Skeletal muscle cell (primary cell): Measurements from ENCODE around the gene MINDY3.
A peak's percentile ranks its signal among the peaks of the same experiment; 100 is the strongest.
"Not testable (repeated sequence)": the region's sequence is repeated elsewhere in the genome, so short reads cannot be mapped to it uniquely, and the experiment has no call there.

Experiments
- DNase-seq: peaks from one replicate; pipeline ENCODE4 v3.0.0-alpha.2; 2010; ENCODE audit warnings: low read depth
- H3K4me3 ChIP-seq: 2 replicates; pipeline ENCODE4 v1.5.1; 2011; ENCODE audit warnings: low read depth, mild to moderate bottlenecking, control low read depth, low read length, moderate library complexity

The MINDY3 gene

DNA sequence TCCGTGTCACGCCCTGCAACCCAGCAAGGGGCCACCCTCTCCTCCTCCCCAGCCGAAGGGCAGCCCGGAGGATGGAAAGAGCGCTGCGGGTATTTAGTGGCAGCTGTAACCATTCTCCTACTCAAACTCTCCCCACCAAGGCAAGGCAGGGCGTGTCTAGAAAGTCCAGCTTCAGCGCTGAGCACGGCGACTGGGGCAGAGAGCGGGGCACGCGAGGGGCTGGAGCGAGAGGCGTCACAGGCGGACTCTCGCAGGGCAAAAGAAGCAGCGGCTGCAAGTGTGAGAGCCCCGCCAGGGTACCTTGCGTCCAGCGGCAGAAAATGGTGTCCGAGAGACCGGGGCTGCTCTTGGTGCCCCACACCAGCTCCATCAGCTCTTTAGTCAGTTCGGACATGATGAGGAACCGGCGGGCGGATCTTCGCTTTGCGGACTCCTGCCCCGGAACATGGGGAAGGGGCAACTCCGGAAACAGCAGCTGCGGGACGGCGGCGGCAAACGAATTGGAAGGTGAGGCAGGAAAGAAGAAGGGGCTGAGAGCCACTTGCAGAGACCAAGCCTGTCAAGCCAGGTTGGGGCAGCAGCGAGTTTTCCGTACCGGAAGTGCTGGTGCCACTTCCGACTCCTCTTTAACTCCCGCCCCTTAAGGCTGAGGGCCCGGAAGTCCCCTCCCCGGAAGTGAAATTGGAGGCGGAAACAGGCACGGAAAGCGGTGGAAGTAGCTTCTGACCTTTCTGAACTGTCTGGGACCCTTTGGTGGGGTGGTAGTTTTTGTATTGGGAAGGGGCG lies at the start of gene MINDY3:
Gene MINDY3 (minus strand): TSS at position 602 of the 786 bp plus-strand sequence. CDS start 208 bp downstream, at position 394.
- peak; percentile 25 for DNase-seq
- peak within 1 kb of the TSS; percentile 83 for H3K4me3 ChIP-seq

DNA sequence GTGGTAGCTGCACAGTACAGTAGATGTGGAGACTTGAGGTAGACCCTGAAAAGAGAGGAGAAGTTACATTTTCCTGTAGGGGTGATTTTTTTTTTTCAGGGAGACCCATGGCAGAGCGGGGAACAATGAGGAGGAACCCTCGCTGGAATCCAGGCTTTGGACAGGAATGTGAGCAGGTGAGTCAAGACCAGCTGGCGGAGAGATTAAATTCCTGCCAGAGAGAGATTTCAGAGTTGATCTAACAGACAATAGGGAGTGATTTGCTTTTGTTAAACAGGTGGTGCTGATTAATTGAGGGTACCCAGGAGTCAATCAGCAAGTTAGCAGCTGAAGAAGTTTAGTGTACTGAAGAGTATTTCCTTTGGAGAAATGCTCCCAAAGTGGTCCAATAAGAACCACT lies 41.6 kb upstream of the MINDY3 start:
- H3K4me3 ChIP-seq, result no peak overlapping the region

DNA sequence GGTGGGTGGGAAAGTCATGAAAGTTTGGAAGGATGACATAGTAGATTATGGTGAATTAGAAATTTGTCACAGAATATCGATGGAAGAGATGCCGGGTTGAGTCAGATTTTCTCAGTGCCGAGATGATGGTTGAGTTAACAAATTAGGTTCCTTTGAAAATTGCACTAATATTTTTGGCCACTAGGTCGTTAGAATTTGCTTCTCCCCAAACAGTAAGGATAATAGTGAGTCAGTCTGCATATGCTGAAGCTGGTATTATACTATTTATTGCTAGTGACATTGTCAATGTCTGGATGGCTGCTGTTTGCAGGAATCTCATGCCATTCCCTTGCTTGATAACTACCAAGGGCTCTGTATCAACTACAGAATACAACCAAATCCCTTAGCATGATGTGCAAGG lies 37.7 kb upstream of the MINDY3 start:
- no peak for DNase-seq
- H3K4me3 ChIP-seq, result no peak overlapping the region

More for the DNA sequence above, 41.6 kb upstream of the MINDY3 start:
- DNase-seq, result no peak

DNA sequence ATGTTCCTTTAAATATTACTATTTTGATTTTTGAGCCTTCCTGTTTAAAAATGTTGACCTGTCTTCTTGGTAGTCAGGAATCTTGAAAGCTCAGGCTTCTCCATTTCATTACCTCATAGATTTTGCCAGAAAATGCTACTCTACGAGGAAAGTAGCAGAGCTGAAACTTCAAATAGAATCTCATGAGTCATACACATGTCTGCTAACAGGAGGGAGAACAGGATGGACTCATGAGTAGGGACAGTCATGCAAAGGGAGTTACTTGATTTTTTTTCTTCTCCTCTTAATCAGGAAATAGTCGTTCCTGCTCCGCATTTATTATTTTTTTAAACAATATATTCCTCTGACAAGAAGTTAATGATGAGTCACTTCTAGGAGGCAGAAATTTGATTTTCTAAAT lies 37.0 kb upstream of the MINDY3 start:
- DNase-seq, result peak; percentile 26
- H3K4me3 ChIP-seq, result no peak overlapping the region

DNA sequence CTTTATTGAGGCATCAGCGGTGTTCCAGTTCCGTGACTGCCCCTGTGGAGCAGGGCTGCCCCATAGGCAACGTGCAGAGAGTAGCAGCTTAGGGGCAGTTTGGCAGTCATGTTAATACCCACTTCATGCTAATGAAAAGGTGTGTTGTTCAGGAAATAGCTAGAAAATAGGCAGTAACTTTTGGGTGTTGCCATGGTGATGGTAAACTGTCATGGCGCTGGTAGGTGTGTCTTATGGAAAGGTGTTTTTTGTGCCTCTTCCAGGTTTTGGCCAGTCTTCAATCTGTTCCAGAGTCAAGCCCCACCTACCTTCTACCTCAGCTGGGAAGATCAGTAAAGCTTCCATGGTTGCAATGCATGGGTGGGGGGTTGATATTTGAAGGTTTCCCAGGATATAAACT lies 36.3 kb upstream of the MINDY3 start:
- DNase-seq, result no peak
- no peak overlapping the region for H3K4me3 ChIP-seq

DNA sequence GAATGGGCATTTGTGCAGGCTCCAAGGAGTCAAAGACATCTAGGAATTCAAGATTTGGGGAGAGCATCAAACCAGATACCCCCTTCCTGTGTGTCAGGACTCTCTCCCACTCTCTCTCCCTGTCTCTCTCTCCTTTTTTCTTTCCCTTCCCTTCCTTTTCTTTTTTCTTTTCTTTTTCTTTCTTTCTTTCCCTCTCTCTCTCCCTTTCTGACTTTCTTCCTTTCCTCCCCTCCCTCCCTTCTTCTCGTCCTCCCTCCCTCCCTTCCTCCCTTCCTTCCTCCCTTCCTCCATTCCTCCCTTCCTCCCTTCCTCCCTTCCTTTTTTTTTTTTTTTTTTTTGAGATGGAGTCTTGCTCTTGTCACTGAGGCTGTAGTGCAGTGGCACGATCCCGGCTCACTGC lies 24.1 kb upstream of the MINDY3 start:
- no peak for DNase-seq
- no peak overlapping the region for H3K4me3 ChIP-seq

DNA sequence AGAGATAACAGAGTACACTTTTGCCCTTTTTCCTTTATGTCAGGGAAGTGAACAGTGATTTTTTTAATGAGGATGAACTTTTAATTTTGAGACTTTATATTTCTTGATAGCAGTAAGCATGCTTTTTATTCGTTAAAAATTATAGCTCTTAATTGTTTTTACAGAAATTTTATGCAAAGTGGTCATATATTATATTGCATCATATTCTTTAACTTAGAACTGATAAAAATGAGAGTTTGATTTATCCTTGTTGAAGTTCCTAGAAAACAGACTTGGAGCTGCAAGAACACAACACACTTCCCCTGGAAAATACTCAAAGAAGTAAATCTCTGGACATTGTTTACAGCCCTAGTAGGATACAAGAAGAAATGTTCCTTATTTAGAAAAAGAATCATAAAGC lies 21.2 kb upstream of the MINDY3 start:
- DNase-seq, result no peak

DNA sequence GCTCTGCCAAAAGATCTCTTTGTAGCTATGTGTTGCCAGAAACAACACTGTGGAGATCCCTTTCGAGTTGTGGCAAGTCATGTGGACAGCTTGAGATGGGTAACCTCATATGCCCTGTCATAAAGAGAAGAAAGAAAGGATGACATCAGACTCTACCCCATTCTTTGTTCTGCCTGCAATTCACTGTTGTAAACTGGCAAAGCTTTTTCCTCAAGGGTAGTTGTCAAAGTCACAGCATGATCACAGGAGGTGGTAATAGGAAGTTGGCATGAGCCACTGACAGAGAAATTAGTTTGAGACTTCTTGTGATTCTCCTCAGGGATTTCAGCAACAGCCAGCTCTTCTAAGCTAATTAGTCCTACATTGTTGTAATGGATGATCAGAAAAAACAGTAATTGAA lies 19.4 kb upstream of the MINDY3 start:
- no peak for DNase-seq
- H3K4me3 ChIP-seq, result no peak overlapping the region

More for the DNA sequence above, 21.2 kb upstream of the MINDY3 start:
- H3K4me3 ChIP-seq, result no peak overlapping the region

DNA sequence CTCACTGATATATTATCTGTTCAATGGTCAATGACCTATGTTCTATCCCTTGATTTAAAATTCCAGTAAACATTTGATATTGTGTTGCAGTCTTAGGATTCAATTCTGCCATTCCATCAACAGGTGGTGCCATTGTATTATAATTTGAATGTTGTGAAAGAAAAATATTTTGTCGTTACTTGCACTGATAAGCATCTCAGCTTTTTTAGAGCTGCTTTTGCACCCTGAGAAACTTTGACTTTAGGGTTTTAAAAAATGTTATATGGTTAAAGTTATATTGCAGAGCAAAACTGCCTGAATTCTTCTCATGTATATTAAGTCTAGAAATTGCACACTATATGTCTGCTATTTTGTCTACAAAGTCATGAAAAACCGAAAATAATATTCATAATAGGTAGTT lies 18.8 kb upstream of the MINDY3 start:
- no peak overlapping the region for H3K4me3 ChIP-seq
- no peak for DNase-seq

DNA sequence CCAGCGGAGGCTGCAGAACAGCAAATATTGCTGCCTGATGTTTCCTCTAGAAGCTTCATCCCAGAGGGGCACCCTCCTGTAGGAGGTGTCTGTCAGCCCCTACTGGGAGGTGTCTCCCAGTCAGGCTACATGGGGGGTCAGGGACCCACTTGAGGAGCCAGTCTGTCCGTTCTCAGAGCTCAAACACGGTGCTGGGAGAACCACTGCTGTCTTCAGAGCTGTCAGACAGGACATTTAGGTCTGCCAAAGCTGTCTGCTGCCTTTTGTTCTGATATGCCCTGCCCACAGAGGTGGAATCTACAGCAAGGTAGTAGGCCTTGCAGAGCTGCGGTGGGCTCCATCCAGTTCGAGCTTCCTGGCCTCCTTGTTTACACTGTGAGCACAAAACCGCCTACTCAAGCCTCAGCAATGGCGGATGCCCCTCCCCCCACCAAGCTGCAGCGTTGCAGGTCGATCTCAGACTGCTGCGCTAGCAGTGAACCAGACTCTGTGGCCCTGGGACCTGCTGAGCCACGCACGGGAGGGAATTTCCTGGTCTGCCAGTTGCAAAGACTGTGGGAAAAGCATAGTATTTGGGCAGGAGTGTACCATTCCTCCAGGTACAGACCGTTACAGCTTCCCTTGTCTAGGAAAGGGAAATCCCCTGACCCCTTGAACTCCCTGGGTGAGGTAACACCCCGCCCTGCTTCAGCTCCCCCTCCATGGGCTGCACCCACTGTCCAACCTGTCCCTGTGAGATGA lies 17.7 kb upstream of the MINDY3 start:
- H3K4me3 ChIP-seq, result no peak overlapping the region
- no peak for DNase-seq

DNA sequence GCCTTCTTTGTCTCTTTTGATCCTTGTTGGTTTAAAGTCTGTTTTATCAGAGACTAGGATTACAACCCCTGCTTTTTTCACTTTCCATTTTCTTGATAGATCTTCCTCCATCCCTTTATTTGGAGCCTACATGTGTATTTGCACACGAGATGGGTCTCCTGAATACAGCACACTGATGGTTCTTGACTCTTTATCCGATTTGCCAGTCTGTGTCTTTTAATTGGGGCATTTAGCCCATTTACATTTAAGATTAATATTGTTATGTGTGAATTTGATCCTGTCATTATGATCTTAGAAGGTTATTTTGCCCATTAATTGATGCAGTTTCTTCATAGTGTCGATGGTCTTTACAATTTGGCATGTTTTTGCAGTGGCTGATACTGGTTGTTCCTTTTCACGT lies 16.0 kb upstream of the MINDY3 start:
- H3K4me3 ChIP-seq, DNase-seq: not testable (repeated sequence)

DNA sequence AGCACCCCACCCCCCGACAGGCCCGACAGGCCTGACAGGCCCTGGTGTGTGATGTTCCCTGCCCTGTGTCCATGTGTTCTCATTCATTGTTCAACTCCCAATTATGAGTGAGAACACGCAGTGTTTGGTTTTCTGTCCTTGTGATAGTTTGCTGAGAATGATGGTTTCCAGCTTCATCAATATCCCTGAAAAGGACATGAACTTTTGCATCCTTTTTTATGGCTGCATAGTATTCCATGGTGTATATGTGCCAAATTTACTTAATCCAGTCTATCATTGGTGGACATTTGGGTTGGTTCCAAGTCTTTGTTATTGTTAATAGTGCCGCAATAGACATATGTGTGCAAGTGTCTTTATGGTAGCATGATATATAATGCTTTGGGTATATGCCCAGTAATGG lies 12.3 kb upstream of the MINDY3 start:
- DNase-seq, H3K4me3 ChIP-seq: not testable (repeated sequence)

DNA sequence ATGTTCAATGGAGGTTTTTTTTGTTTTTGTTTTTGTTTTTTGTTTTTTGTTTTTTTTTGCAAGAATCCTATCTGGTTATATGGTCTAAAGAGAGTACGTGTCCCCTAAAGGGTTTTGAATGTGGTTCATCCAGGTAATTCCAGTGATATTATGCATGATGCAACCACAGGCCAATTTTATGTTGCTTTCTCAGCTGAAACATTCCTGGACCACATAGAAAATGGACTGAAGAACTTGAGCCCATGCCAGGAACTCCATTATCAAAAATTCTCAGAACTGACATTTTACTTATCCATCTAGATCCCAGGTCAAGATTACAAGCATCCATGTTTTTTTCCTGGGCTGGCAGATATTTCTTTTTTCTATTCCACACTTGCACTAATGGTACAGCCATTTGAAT lies 11.5 kb upstream of the MINDY3 start:
- no peak for DNase-seq
- no peak overlapping the region for H3K4me3 ChIP-seq

DNA sequence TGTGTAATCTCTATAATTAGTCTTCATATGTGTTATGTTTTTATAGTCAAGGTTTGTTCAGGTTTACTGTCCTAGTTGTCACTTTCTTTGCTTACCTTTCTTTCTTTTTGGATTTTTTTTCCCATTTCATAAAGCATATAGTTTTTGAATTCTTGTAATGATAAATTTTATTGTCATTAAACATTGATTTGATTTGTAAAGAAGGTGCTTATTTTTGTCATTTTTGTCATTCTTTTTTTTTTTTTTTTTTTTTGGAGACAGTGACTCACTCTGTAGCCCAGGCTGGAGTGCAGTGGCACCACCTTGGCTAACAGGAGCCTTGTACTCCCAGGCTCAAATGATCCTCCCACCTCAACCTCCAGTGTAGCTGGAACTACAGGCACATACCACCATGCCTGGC lies 9.6 kb upstream of the MINDY3 start:
- DNase-seq, result no peak
- no peak overlapping the region for H3K4me3 ChIP-seq

DNA sequence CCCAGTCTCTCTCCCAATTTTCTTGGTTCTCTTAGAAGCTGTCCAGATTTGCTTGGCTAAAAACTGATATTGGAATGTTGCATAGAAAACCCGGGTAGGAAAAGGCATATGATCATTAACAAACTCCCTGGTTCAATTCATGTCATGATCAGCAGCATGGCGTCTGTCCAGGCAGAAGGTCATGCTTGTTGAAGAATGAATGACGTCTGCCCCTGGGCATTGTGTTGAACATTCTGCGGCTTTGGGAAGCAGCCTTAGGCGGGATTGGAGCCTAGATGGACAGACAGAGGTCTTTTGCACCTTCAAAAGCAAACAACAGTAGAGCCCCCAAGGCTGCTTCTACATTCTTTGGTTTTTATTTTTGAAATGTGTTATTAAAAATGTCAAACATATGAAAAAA lies 7.7 kb upstream of the MINDY3 start:
- DNase-seq, result no peak
- H3K4me3 ChIP-seq, result no peak overlapping the region

DNA sequence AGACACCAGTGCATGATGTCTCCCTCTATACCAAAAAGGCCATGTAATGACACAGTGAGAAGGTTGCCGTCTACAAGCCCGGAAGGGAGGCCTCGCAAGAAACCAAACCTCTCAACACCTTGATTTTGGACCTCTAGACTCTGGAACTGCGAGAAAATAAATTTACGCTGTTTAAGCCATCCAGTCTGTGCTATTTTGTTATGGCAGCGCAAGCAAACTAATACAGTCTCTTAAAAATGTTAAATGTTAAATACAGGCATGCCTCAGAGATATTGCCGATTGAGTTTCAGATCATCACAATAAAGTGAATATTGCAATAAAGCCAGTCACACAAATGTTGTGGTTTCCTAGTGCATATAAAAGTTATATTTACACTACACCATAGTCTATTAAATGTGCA lies 5.0 kb upstream of the MINDY3 start:
- no peak for DNase-seq
- H3K4me3 ChIP-seq, result no peak overlapping the region

DNA sequence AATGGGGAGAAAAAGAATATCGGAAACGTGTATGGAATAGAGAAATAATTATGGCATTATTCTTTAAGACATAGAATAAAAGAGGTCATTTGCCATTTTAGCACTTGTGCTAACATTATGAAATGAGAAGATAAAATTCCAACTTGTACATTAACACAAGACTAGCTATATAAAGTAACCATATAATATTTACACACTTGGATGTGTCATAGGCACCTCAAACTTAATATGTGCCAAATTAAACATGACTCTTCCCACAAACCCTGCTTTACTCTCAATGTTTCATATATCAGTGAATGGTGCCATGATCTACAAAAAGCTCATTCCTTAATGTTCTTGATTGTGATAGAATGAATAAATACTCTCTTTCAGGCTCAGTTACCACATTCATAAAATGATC lies 4.1 kb upstream of the MINDY3 start:
- DNase-seq, result no peak
- H3K4me3 ChIP-seq, result no peak overlapping the region

DNA sequence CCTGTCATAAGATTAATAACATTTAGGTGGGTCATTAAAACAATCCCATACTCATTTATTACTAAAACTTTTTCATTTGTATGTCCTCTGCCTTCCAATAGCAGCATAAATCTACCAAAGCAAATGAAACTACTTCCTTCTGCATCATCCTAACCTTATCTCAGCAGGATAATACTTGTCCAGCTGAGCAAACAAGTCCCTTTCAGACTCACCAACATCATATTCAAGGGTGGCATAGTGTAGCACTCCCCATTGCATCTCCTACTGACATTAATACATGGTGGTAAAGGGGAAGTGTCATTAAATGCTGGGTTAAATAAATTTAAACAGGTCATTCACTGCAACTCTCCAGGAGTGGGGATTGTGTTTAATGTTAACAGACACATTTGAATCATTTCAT lies 3.4 kb upstream of the MINDY3 start:
- no peak overlapping the region for H3K4me3 ChIP-seq

DNA sequence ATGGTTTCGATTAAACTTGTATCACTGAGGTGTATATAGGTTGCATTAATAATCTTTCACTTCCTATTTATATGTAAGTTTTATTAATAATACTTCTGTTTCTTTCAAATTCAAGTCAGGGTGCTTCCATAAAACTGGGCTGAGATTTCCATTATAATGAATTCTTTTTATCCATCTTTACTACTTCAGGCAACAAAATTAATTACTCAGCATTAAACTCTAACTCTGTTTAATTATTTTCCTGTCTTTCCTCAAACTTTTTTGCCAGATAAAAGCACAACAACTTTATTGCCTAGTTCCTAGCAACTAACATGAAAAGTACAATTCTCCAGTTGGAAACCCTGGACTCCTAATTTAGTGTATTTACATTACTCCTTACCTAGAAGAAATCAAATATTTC lies 3.0 kb upstream of the MINDY3 start:
- H3K4me3 ChIP-seq, result no peak overlapping the region
- DNase-seq, result no peak

More for the DNA sequence above, 3.4 kb upstream of the MINDY3 start:
- DNase-seq, result no peak

DNA sequence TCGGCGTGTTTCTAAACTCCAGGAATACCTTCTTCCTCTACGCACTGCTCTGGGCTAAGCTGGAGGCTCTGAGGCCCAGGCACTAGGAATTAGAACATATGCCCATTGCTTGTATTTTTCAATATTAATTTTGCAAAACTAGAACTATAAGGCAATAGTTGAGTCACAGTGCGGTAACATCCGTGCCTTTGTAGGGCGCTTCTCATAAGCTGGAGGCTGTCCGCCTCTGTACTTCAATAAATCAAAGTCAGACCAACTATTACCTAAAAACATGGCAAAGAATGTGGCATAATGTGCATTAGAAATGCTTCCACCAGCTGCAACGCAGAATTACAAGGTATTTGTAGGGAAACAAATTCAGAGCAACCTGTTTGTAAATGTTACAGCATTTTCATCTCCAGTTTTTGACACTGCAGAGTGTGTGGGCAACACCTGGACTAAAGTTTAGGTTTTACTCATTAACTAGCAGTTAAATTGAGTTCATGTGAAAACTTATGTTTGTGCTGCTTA lies 440 bp upstream of the MINDY3 start:
- H3K4me3 ChIP-seq, result peak overlapping the region; percentile 83
- no peak for DNase-seq

DNA sequence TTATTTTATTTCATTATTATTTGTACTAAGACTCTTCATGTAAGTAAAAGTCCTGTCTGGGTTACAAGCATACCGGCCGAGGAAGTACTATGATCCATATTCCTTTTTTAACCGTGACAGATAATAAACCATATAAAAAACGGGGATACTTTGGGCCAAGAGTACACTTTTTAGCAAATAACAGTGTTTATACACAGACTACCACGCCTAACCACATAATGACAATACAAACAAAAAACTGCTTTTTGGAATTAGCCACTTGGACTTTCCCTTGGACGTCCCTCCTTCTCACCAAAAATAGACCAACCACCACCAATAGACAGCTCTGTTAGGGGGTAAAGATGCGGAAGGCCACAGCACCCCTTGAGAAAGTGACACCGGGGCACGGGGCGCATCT lies 800 bp downstream of the MINDY3 start:
- H3K4me3 ChIP-seq, result peak overlapping the region; percentile 83
- DNase-seq, result no peak
